Esophagus muscularis mucosa (tissue), 4 donors: Measurements from ENCODE around the gene EMX2. TPM values are rescaled to one million over a fixed set of nuclear protein-coding genes. Genes with fewer than 3 reads are reported as not detected.
A peak's percentile ranks its signal among the peaks of the same experiment; 100 is the strongest.

Experiments
- DNase-seq: peaks from one replicate; pipeline ENCODE4 v3.0.0-alpha.2; 2017; ENCODE audit errors: extremely low spot score
- H3K27ac ChIP-seq, 4 donors: fragments of 200-600 bp; sonication (generic); replicated peaks in 1 of 4; 1 replicate in 3 of 4; 2 replicates in 1 of 4; pipeline ENCODE4 v1.5.1; 2016 to 2019; ENCODE audit warnings: mild to moderate bottlenecking in 1 of 4
- H3K27me3 ChIP-seq, 4 donors: fragments of 200-600 bp; sonication (generic); one replicate each; pipeline versions ENCODE4 v1.5.1 to v1.6.0; 2016 to 2019
- H3K36me3 ChIP-seq, 4 donors: fragments of 200-600 bp; sonication (generic); one replicate each; pipeline ENCODE4 v1.5.1; 2016 to 2019
- H3K4me1 ChIP-seq, 4 donors: fragments of 200-600 bp; sonication (generic); one replicate each; pipeline ENCODE4 v1.5.1; 2016 to 2019
- H3K4me3 ChIP-seq, 4 donors: fragments of 200-600 bp; sonication (generic); 1 replicate in 2 of 4; 2 replicates in 2 of 4; pipeline ENCODE4 v1.5.1; 2016 to 2019; ENCODE audit warnings: mild to moderate bottlenecking in 4 of 4, moderate library complexity in 1 of 4
- H3K9me3 ChIP-seq, 4 donors: fragments of 200-600 bp; sonication (generic); 1 replicate in 3 of 4; 2 replicates in 1 of 4; pipeline ENCODE4 v1.5.1; 2016 to 2019
- EP300 ChIP-seq: sonication (generic); formaldehyde crosslinking; IDR thresholded peaks from one replicate; pipeline ENCODE4 v1.6.1; 2017; ENCODE audit warnings: antibody characterized with exemption
- POLR2A ChIP-seq: fragments of 450-650 bp; IDR thresholded peaks from one replicate; pipeline ENCODE4 v1.6.1; 2017; ENCODE audit warnings: antibody characterized with exemption, moderate library complexity, mild to moderate bottlenecking, low read depth
- POLR2AphosphoS5 ChIP-seq, 2 donors: sonication (generic); formaldehyde crosslinking; IDR thresholded peaks; one replicate each; pipeline ENCODE4 v1.6.1; 2017; ENCODE audit warnings: antibody characterized with exemption in 2 of 2
- WGBS: methylation state at CpG from one replicate; pipeline ENCODE4 v1.1.5; 2018; 5-methylcytosine and 5-hydroxymethylcytosine counted together
- intact Hi-C: fragments of 100-400 bp; cut with DNase I; formaldehyde crosslinking; loops from one replicate; pipeline ENCODE4 v1.15.1; 2023
- total RNA-seq, 4 donors: library from RNA; depleted of rRNA; stranded (reverse); fragments of >200 nt; gene quantifications; one replicate each; pipeline versions ENCODE4 v1.1.0 to v1.2.1, GENCODE V29; 2016
- TF ChIP-seq, protein P1 (sequence below), 3 experiments: fragments of 200-600 bp in 2 of 3; fragments of 450-650 bp in 1 of 3; sonication (generic) in 2 of 3; IDR thresholded peaks; one replicate each; pipeline ENCODE4 v1.5.1; 2017 to 2019; ENCODE audit warnings: antibody characterized with exemption in 3 of 3, mild to moderate bottlenecking in 2 of 3, moderate library complexity in 1 of 3

The EMX2 gene
- total RNA-seq, 4 donors from 2014 or later: 0.52 to 0.71 TPM; not detected in 2

DNA sequence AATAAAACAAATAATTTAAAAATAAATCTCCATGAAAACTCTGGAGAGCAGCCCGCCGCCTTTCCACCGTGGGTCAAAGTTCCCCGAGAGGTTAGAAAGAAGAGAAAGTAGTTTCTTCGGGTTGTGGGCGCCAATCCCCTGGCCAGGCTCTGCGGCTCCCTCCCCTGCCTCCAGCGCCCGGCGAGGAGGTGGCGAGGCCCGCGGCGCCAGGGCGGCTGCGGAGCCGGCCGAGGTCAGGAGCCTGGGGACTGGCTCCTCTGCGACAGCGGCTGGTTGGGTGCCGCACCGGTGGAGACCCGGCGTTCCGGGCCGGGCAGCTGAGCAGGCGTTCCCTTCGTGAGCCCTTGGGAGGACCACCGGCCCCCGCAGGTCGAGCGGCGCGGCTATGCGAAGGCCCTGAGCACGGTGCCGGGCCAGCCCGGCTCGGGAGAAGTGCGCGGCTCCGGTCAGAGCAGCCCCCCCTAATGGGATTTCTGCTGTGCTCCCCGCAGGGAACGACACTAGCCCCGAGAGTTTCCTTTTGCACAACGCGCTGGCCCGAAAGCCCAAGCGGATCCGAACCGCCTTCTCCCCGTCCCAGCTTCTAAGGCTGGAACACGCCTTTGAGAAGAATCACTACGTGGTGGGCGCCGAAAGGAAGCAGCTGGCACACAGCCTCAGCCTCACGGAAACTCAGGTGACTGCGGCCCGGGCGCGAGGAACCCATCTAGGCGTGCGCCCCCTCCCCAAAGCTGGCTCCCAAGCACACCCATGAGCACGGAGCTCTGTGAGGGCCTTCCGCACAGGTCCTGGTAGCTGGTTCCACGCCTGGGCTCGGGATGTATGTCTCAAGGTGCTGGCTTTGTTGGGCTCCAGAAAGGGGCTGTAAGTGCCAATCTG, 2.8 kb downstream of the EMX2 start:
- Histone ChIP-seq H3K36me3 (no peaks in the 10 kb centered on the region), H3K27me3 (peaks cover 0 to 100% (median 84%) of the 10 kb centered on the region in 4 donors), H3K9me3 (no peaks in the 10 kb centered on the region), H3K4me3 (peak overlapping the region; percentile 46 to 54 (median 46)), H3K27ac (no peak overlapping the region), H3K4me1 (peaks cover 40 to 66% (median 58%) of the 10 kb centered on the region in 4 donors)
- TF ChIP-seq, protein P1, sequence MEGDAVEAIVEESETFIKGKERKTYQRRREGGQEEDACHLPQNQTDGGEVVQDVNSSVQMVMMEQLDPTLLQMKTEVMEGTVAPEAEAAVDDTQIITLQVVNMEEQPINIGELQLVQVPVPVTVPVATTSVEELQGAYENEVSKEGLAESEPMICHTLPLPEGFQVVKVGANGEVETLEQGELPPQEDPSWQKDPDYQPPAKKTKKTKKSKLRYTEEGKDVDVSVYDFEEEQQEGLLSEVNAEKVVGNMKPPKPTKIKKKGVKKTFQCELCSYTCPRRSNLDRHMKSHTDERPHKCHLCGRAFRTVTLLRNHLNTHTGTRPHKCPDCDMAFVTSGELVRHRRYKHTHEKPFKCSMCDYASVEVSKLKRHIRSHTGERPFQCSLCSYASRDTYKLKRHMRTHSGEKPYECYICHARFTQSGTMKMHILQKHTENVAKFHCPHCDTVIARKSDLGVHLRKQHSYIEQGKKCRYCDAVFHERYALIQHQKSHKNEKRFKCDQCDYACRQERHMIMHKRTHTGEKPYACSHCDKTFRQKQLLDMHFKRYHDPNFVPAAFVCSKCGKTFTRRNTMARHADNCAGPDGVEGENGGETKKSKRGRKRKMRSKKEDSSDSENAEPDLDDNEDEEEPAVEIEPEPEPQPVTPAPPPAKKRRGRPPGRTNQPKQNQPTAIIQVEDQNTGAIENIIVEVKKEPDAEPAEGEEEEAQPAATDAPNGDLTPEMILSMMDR (IDR thresholded peaks at IDR 0.05): no peak
- TF ChIP-seq POLR2AphosphoS5 (IDR thresholded peaks at IDR 0.05) (no peak), POLR2A (no peak), EP300 (no peak)
- intact Hi-C loops: no loop called here
- WGBS: 10% methylated on average over 34 of the region's 67 CpGs
- no peak for DNase-seq

DNA sequence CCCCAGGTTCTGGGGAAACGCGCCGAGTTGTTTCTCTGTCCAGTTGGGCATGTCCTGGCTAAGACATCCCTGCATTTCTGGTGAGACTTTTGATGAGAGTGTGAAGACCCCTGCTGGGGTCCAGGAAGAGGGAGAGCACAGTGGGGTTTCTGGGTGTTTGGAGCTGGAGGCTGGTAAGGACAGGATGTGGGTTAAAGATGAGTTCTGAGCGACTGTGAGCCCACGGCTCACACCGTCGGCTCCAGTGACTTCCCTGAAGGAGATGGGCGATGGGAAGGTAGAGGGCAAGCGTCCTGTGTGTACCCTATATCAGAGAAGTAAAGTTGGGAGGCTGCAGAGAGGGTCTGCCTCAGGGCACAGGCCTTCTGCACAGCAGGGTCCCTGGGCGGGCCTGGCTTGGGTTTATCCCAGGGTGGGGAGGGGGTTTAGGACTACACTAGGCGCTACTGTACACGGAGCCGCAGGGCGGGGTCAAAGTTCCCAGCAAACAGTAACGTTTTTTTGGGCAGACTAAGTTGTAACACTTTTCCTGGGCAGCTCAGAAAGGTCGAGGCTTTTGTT, 3.6 kb downstream of the EMX2 start:
- no peak for TF ChIP-seq EP300
- no peak for TF ChIP-seq POLR2AphosphoS5 (IDR thresholded peaks at IDR 0.05)
- TF ChIP-seq, protein P1 (IDR thresholded peaks at IDR 0.05): no peak
- no peak for TF ChIP-seq POLR2A
- intact Hi-C loops: no loop called here
- Histone ChIP-seq H3K27me3 (peaks cover 0 to 100% (median 85%) of the 10 kb centered on the region in 4 donors), H3K36me3 (no peaks in the 10 kb centered on the region), H3K27ac (no peak overlapping the region), H3K4me1 (peaks cover 40 to 66% (median 58%) of the 10 kb centered on the region in 4 donors), H3K9me3 (no peaks in the 10 kb centered on the region), H3K4me3 (peak overlapping the region in 1 of 4 donors; percentile 46)
- WGBS: 23% methylated on average over 12 of the region's 16 CpGs
- no peak for DNase-seq

DNA sequence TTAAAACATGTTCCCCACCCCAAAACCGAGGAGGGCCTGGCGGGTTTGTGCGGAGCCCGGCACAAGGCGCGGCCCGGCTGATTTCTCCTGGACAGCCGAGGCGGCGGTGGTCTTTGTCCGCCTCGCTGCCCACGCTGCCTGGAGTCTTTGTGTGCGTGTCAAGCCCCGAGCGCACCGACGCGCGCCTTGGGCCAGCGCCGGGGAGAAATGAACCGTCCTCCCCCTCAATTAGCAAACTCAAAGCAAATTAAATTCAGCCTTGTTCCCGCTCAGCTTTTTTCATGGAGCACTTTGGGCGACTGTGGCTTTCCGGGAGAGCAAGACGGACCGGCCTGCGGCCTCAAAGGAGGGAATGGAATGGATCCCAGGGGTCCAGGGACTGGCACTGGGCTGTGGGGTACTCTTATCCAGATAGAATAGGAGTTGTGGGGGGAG, 4.1 kb downstream of the EMX2 start:
- intact Hi-C loops: no loop called here
- WGBS: 18% methylated on average over 9 of the region's 29 CpGs
- no peak overlapping the region for H3K27ac ChIP-seq
- no peaks in the 10 kb centered on the region for H3K36me3 ChIP-seq
- H3K4me1 ChIP-seq: peaks cover 40 to 70% (median 60%) of the 10 kb centered on the region in 4 donors
- DNase-seq: no peak
- H3K4me3 ChIP-seq: no peak overlapping the region
- H3K9me3 ChIP-seq: no peaks in the 10 kb centered on the region
- TF ChIP-seq POLR2A (no peak), EP300 (no peak), POLR2AphosphoS5 (IDR thresholded peaks at IDR 0.05) (no peak)
- TF ChIP-seq, protein P1 (IDR thresholded peaks at IDR 0.05): no peak
- peaks cover 0 to 100% (median 86%) of the 10 kb centered on the region in 4 donors for H3K27me3 ChIP-seq

DNA sequence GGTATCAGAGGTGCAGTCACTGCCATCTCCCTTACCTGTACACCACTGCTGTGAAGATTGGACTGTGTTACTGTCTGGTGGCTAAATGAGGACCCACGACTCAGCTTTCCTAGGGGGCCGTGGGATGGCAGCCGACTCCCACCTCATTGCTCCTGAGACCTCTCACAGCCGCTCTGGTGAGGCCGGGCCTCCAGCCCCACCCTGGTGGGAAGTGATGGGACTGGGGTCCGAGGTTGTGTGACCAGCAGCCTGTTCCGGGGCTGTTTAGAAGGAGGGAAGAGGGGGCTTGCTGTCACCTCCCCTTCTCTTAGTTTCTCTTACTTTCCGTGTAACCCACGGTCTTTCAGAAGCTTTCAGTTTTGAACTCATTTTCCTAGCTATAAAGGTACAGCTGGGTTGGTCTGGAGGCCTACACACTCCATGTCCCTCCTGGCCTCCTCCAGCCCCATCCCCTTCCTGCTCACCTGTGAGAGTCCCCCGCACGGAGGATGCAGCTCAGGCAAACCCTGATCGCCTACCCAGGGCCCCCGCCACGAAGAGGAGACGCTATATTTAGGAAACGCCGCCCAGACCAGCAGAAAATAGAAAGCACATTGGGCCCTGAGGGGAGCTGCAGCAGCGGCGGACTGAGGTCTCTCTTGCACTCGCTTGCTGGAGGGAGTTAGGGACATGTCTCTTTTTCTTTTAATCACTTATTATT, 4.6 kb downstream of the EMX2 start:
- H3K9me3 ChIP-seq: no peaks in the 10 kb centered on the region
- DNase-seq: no peak
- TF ChIP-seq, protein P1 (IDR thresholded peaks at IDR 0.05): no peak
- TF ChIP-seq POLR2AphosphoS5 (IDR thresholded peaks at IDR 0.05) (no peak), EP300 (no peak), POLR2A (no peak)
- H3K27ac ChIP-seq: no peak overlapping the region
- H3K27me3 ChIP-seq: peaks cover 0 to 100% (median 86%) of the 10 kb centered on the region in 4 donors
- no peaks in the 10 kb centered on the region for H3K36me3 ChIP-seq
- intact Hi-C loops: no loop called here
- WGBS: 38% methylated on average over 20 of the region's 20 CpGs
- H3K4me3 ChIP-seq: no peak overlapping the region
- H3K4me1 ChIP-seq: peaks cover 35 to 69% (median 57%) of the 10 kb centered on the region in 4 donors
